Activated CD4-positive, alpha-beta memory T cell treated with anti-CD3 and anti-CD28 coated beads, Interleukin-2, amount 10 ng/mL, durations not matched to agents 7 days and 5 days (primary cell): ENCODE measurements around the gene RIMS3. TPM values are rescaled to one million over a fixed set of nuclear protein-coding genes. Genes with fewer than 3 reads are reported as not detected.

Source experiments
- CTCF ChIA-PET: fragments of 350-600 bp; sonication (Branson Sonifier 250); formaldehyde crosslinking; loops from one replicate; lab custom pipeline; 2021; ENCODE audit warnings: antibody characterized with exemption, inconsistent platforms; lab: Charles Lee
- POLR2A ChIA-PET: fragments of 350-600 bp; sonication (Branson Sonifier 250); formaldehyde crosslinking; loops from one replicate; lab custom pipeline; 2021; ENCODE audit warnings: antibody characterized with exemption; lab: Charles Lee
- DNase-seq: peaks from one replicate; pipeline ENCODE4 v3.0.0-alpha.2; 2020
- H3K27ac Mint-ChIP-seq: one replicate; pipeline ENCODE4 v1.8.0; 2021; ENCODE audit warnings: mild to moderate bottlenecking, mixed read lengths
- H3K27me3 Mint-ChIP-seq: one replicate; pipeline ENCODE4 v1.8.0; 2021; ENCODE audit warnings: mixed read lengths
- H3K36me3 Mint-ChIP-seq: one replicate; pipeline ENCODE4 v1.8.0; 2021; ENCODE audit warnings: low read depth, mixed read lengths
- H3K4me1 Mint-ChIP-seq: one replicate; pipeline ENCODE4 v1.8.0; 2021; ENCODE audit warnings: mixed read lengths
- H3K4me3 Mint-ChIP-seq: one replicate; pipeline ENCODE4 v1.8.0; 2021; ENCODE audit warnings: mild to moderate bottlenecking, mixed read lengths
- H3K9me3 Mint-ChIP-seq: one replicate; pipeline ENCODE4 v1.8.0; 2021; ENCODE audit warnings: mixed read lengths
- total RNA-seq, 2 experiments: library from RNA; stranded (reverse); gene quantifications; one replicate each; pipeline ENCODE4 v1.2.3, GENCODE V29; 2021

Gene RIMS3
- total RNA-seq, 2 experiments from 2014 or later = 5.6 to 6.1 TPM

DNA sequence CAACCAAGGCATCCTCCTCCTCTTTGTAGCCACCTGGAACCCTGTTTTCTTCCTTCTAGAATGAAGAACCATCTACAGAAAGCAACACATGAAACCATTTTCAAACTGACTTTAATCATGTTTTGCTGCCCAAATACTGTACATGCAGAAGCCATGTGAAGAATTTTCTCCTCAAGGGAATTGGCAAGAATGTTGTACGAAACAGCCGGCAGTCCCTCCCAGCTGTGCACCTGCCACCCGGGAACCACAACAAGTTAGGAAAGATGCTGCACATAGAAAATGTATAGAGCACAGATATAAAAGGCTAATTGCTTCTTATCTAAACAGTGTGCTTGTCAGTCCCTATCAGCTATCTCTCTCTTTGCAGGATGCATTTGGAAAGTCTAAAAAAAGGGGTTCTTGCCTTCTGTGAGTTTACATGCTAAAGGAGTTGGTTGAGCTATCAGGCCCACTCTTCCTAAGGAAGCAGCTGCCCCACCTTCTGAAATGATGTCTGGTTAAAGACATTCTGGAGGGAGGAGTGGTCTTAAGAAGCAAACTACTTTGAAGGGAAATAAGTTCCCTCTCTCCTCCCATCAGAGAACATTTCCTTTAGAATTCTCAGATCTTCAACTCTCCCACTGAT lies 44.8 kb downstream of the RIMS3 start:
- Mint-ChIP-seq H3K4me1 (no peaks in the 10 kb centered on the region), H3K36me3 (no peaks in the 10 kb centered on the region), H3K27me3 (peaks cover 1% of the 10 kb centered on the region), H3K4me3 (no peak overlapping the region), H3K27ac (no peak overlapping the region), H3K9me3 (peaks cover 6% of the 10 kb centered on the region)
- DNase-seq = no peak
- CTCF ChIA-PET = no interaction called here
- POLR2A ChIA-PET = no interaction called here

DNA sequence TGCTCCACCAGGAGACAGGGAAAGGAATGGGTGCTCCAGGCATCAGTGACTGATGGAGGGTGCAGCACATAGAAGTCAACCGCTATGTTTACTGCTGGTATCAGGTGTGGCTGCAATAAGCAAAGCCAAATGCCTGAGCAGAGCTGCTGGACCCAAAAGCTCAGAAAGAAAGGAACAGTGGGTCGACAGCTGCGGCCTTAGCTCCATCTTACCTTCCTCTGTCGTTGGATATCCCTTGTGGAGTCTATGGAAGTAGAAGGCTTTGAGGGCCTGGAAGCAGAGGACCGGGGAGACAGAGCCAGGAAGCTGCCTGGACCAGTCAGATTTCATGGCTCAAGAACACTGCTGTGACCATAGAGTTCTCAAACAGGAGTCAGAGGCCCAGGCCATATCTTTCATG lies 45.3 kb downstream of the RIMS3 start:
- CTCF ChIA-PET = interaction anchor here (1.1 kb wide), 1 partner anchor 49 kb away, joined by 3 read pairs; no protein-coding TSS in a partner anchor
- H3K27ac Mint-ChIP-seq = no peak overlapping the region
- H3K36me3 Mint-ChIP-seq = no peaks in the 10 kb centered on the region
- POLR2A ChIA-PET = no interaction called here
- H3K4me1 Mint-ChIP-seq = no peaks in the 10 kb centered on the region
- peaks cover 6% of the 10 kb centered on the region for H3K9me3 Mint-ChIP-seq
- no peak for DNase-seq
- H3K4me3 Mint-ChIP-seq = no peak overlapping the region
- H3K27me3 Mint-ChIP-seq = peaks cover 1% of the 10 kb centered on the region

GRCh38 chr1:40618108-40618507 lies 47.4 kb downstream of the RIMS3 start:
- Mint-ChIP-seq H3K4me1 (no peaks in the 10 kb centered on the region), H3K4me3 (no peak overlapping the region), H3K9me3 (peaks cover 6% of the 10 kb centered on the region), H3K36me3 (no peaks in the 10 kb centered on the region), H3K27me3 (peaks cover 7% of the 10 kb centered on the region), H3K27ac (no peak overlapping the region)
- POLR2A ChIA-PET = no interaction called here
- DNase-seq = no peak
- CTCF ChIA-PET = no interaction called here

- Mint-ChIP-seq H3K4me1 (no peaks in the 10 kb centered on the region), H3K27me3 (peaks cover 7% of the 10 kb centered on the region), H3K27ac (no peak overlapping the region), H3K9me3 (no peaks in the 10 kb centered on the region), H3K36me3 (no peaks in the 10 kb centered on the region), H3K4me3 (no peak overlapping the region)
- POLR2A ChIA-PET = no interaction called here
- CTCF ChIA-PET = interaction anchor here (0.6 to 1.5 kb wide), 4 partner anchors 72 to 341 kb away, joined by 3 to 6 read pairs (median 4); no protein-coding TSS in a partner anchor
- DNase-seq = peak; percentile 77
Measured at GRCh38 chr1:40612345-40612831, 53.1 kb downstream of the RIMS3 start.

DNA sequence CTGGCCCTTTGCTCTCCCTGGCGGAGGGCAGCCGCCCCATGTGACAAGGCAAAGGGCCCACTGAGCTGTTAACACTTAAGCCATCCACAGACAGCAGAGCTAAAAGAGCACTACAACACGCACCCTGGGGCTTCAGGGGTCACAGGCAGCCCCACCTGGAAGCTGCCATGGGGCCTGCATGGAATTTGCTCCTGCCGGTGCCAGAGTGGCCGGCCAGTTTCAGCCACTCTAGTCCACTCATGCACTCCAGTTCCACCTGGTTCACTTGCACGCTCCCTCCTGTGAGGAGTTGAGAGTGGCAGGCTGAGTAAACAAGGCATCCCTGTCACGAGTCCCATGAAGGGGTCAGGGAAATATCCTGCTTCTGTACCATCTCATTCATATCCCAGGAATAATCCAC lies 55.3 kb downstream of the RIMS3 start:
- H3K4me3 Mint-ChIP-seq = no peak overlapping the region
- H3K9me3 Mint-ChIP-seq = no peaks in the 10 kb centered on the region
- ChIA-PET CTCF (interaction anchor here (0.9 to 1.6 kb wide), 2 partner anchors 52 to 164 kb away, joined by 3 to 4 read pairs; no protein-coding TSS in a partner anchor), POLR2A (no interaction called here)
- no peaks in the 10 kb centered on the region for H3K36me3 Mint-ChIP-seq
- no peak for DNase-seq
- peaks cover 5% of the 10 kb centered on the region for H3K27me3 Mint-ChIP-seq
- no peaks in the 10 kb centered on the region for H3K4me1 Mint-ChIP-seq
- no peak overlapping the region for H3K27ac Mint-ChIP-seq

DNA sequence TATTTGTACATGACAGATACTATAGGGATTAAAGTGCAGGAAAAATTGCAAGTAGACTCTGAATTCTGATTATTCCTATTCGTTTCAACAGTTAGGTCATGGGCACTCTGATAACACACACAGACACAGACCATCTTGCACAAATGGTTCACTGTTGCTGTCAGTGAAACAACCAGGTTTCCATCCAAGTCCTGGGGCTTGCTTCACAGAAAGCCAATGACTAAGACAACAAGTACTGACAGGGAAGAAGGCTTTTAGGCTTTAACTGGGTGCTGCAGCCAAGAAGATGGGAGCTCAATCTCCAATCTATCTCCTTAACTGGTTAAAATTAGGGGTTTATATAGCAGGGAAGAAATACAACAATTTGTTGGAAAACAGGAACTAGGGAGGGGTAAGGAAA lies 57.6 kb downstream of the RIMS3 start:
- no peak for DNase-seq
- CTCF ChIA-PET = interaction anchor here (2.5 kb wide), 1 partner anchor 345 kb away, joined by 7 read pairs; no protein-coding TSS in a partner anchor
- Mint-ChIP-seq H3K27ac (no peak overlapping the region), H3K4me3 (no peak overlapping the region), H3K4me1 (no peaks in the 10 kb centered on the region), H3K36me3 (no peaks in the 10 kb centered on the region), H3K9me3 (no peaks in the 10 kb centered on the region), H3K27me3 (no peaks in the 10 kb centered on the region)
- POLR2A ChIA-PET = no interaction called here

DNA sequence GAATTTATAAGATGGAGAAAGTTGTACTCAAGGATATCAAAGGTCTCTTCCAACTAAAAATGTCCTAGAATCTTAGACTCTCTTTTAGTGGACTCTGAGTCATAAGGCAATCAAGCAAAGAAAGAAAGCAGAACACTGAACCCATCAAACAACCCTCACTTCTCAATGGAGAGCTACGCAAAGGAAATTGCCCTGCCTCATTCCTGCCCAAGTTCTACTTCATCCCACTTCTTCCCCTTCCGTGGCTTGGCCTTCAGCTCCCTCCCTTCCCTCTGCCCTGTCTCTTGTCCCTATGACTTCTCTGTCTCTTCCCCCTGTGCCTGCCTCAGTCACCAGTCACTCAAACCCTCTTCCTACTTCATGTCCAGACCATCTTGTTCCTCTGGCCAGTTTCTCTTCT lies 58.5 kb downstream of the RIMS3 start:
- ChIA-PET POLR2A (no interaction called here), CTCF (interaction anchor here (2.5 kb wide), 1 partner anchor 346 kb away, joined by 7 read pairs; no protein-coding TSS in a partner anchor)
- Mint-ChIP-seq H3K36me3 (no peaks in the 10 kb centered on the region), H3K4me1 (no peaks in the 10 kb centered on the region), H3K9me3 (no peaks in the 10 kb centered on the region), H3K4me3 (no peak overlapping the region), H3K27me3 (peaks cover 4% of the 10 kb centered on the region), H3K27ac (no peak overlapping the region)
- DNase-seq = no peak

GRCh38 chr1:40606194-40606593 lies 59.3 kb downstream of the RIMS3 start:
- CTCF ChIA-PET = no interaction called here
- no peak overlapping the region for H3K27ac Mint-ChIP-seq
- H3K4me1 Mint-ChIP-seq = no peaks in the 10 kb centered on the region
- POLR2A ChIA-PET = no interaction called here
- no peak overlapping the region for H3K4me3 Mint-ChIP-seq
- H3K9me3 Mint-ChIP-seq = no peaks in the 10 kb centered on the region
- H3K36me3 Mint-ChIP-seq = no peaks in the 10 kb centered on the region
- peaks cover 5% of the 10 kb centered on the region for H3K27me3 Mint-ChIP-seq
- no peak for DNase-seq

DNA sequence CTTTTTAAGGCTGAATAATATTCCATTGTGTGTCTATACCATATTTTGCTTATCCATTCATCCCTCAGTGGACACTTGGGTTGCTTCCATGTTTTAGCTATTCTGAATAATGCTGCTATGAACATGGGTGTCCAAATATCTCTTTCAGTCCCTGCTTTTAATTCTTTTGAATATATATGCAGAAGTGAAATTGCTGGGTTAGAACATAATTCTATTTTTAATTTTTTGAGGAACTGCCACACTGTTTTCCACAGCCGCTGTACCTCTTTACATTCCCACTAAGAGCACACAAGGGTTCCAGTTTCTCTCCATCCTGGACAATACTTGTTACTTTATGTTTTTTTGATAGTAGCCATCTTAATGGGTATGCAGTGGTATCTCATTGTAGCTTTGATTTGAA lies 65.6 kb downstream of the RIMS3 start:
- ChIA-PET POLR2A (no interaction called here), CTCF (no interaction called here)
- Mint-ChIP-seq H3K9me3 (no peaks in the 10 kb centered on the region), H3K27me3 (peaks cover 21% of the 10 kb centered on the region), H3K27ac (no peak overlapping the region), H3K4me3 (no peak overlapping the region), H3K4me1 (no peaks in the 10 kb centered on the region), H3K36me3 (no peaks in the 10 kb centered on the region)
- DNase-seq = no peak

- CTCF ChIA-PET = interaction anchor here (0.6 to 1.3 kb wide), 2 partner anchors 64 to 439 kb away, joined by 3 to 4 read pairs; partner anchors contain the start of gene ZNF684
- DNase-seq = no peak
Measured at GRCh38 chr1:40595623-40596022, 69.9 kb downstream of the RIMS3 start.

GRCh38 chr1:40594187-40594531 lies 71.3 kb downstream of the RIMS3 start:
- no peak for DNase-seq
- Mint-ChIP-seq H3K9me3 (no peaks in the 10 kb centered on the region), H3K27me3 (peaks cover 13% of the 10 kb centered on the region), H3K4me3 (no peak overlapping the region), H3K36me3 (no peaks in the 10 kb centered on the region), H3K4me1 (peaks cover 12% of the 10 kb centered on the region), H3K27ac (no peak overlapping the region)
- CTCF ChIA-PET = interaction anchor here (0.6 to 0.9 kb wide), 2 partner anchors 62 to 346 kb away, joined by 3 to 4 read pairs; no protein-coding TSS in a partner anchor
- POLR2A ChIA-PET = interaction anchor here (1.3 kb wide), 1 partner anchor 62 kb away, joined by 3 read pairs; the partner anchor contains the start of gene ZNF684

More at GRCh38 chr1:40595623-40596022, 69.9 kb downstream of the RIMS3 start:
- peaks cover 12% of the 10 kb centered on the region for H3K4me1 Mint-ChIP-seq
- peaks cover 17% of the 10 kb centered on the region for H3K27me3 Mint-ChIP-seq
- no peaks in the 10 kb centered on the region for H3K36me3 Mint-ChIP-seq
- POLR2A ChIA-PET = interaction anchor here (0.7 kb wide), 1 partner anchor 215 kb away, joined by 3 read pairs; no protein-coding TSS in a partner anchor
- H3K4me3 Mint-ChIP-seq = no peak overlapping the region
- no peaks in the 10 kb centered on the region for H3K9me3 Mint-ChIP-seq
- no peak overlapping the region for H3K27ac Mint-ChIP-seq

GRCh38 chr1:40593449-40594186 lies 71.9 kb downstream of the RIMS3 start:
- Mint-ChIP-seq H3K27me3 (peaks cover 9% of the 10 kb centered on the region), H3K4me1 (peaks cover 12% of the 10 kb centered on the region), H3K4me3 (no peak overlapping the region), H3K36me3 (no peaks in the 10 kb centered on the region), H3K27ac (no peak overlapping the region), H3K9me3 (no peaks in the 10 kb centered on the region)
- no peak for DNase-seq
- ChIA-PET POLR2A (interaction anchor here (1.3 kb wide), 1 partner anchor 62 kb away, joined by 3 read pairs; the partner anchor contains the start of gene ZNF684), CTCF (interaction anchor here (0.6 to 0.9 kb wide), 2 partner anchors 61 to 347 kb away, joined by 3 to 4 read pairs; no protein-coding TSS in a partner anchor)
